K562 (cell line): ENCODE measurements around the gene IMMP2L. TPM values are rescaled to one million over a fixed set of nuclear protein-coding genes. Genes with fewer than 3 reads are reported as not detected.

ENCODE experiments used
- ATAC-seq: fragments of 200-7000 bp; cut with Tn5 transposase; 3 replicates; pipeline ENCODE4 v1.9.1; 2020; ENCODE audit warnings: moderate library complexity
- BruUV-seq: library from RNA; stranded (reverse); fragments of 400-500 nt; replicated peaks from 2 replicates; lab custom pipeline; 2021; lab: Mats Ljungman, UMichigan
- CTCF ChIA-PET: fragments of 300-600 bp; formaldehyde crosslinking; extraction: SDS; loops from one replicate; lab custom pipeline; 2021; ENCODE audit warnings: low intra/inter-chr PET ratio; lab: Yijun Ruan, JAX
- POLR2A ChIA-PET: fragments of 300-600, 350-650 bp; sonication (Branson Sonifier 250); formaldehyde crosslinking; extraction: SDS; loops from one replicate; lab custom pipeline; 2021; ENCODE audit warnings: antibody characterized with exemption, inconsistent platforms; lab: Yijun Ruan, JAX
- DNase-seq, 4 experiments: peaks; one replicate each; pipeline versions ENCODE4 v3.0.0 to v3.0.0-alpha.2; 2011 to 2018; ENCODE audit warnings: low spot score in 3 of 4, mixed read lengths in 3 of 4; ENCODE audit errors: extremely low read depth in 1 of 4
- FAIRE-seq: peaks from 2 replicates; lab custom pipeline; 2011; peaks lifted over from hg19 to GRCh38; lab: Jason Lieb, UNC
- H2AFZ ChIP-seq: 2 replicates; pipeline ENCODE4 v1.6.0; 2011; ENCODE audit warnings: low read depth, low read length, control low read depth, inconsistent platforms
- H3K27ac ChIP-seq: fragments of 200-600 bp; 3 replicates; pipeline ENCODE4 v1.8.0; 2011; ENCODE audit warnings: low read depth, mild to moderate bottlenecking, control low read depth, inconsistent platforms, low read length, moderate library complexity, mixed read lengths; ENCODE audit errors: extremely low read depth
- H3K27me3 ChIP-seq, 2 experiments: fragments of 300-600 bp in 1 of 2; 2 replicates in 1 of 2; 3 replicates in 1 of 2; pipeline versions ENCODE4 v1.6.0 to v1.8.0; 2011; ENCODE audit warnings: inconsistent platforms in 2 of 2, low read length in 2 of 2, mild to moderate bottlenecking in 1 of 2, mixed read lengths in 1 of 2, moderate library complexity in 1 of 2; ENCODE audit not compliant: control insufficient read depth in 2 of 2, insufficient read depth in 2 of 2
- H3K36me3 ChIP-seq: fragments of 300-600 bp; 3 replicates; pipeline ENCODE4 v1.8.0; 2011; ENCODE audit warnings: mild to moderate bottlenecking, low read length, inconsistent platforms; ENCODE audit not compliant: control insufficient read depth, insufficient read depth
- H3K4me1 ChIP-seq, 2 experiments: fragments of 200-600 bp in 1 of 2; replicated peaks in 1 of 2; 2 replicates in 1 of 2; 3 replicates in 1 of 2; pipeline versions ENCODE4 v1.5.1 to v1.8.0; 2011; ENCODE audit warnings: inconsistent platforms in 2 of 2, low read length in 2 of 2, mild to moderate bottlenecking in 1 of 2, mixed read lengths in 1 of 2, moderate library complexity in 1 of 2; ENCODE audit not compliant: control insufficient read depth in 2 of 2, insufficient read depth in 2 of 2
- H3K4me2 ChIP-seq: 2 replicates; pipeline ENCODE4 v1.6.1; 2011; ENCODE audit warnings: low read length, control low read depth, inconsistent platforms, mixed read lengths; ENCODE audit not compliant: insufficient read depth
- H3K4me3 ChIP-seq: fragments of 200-600 bp; sonication (generic), shearing (Covaris generic); 2 replicates; pipeline ENCODE4 v1.5.1; 2016; ENCODE audit warnings: control low read depth, inconsistent platforms
- H3K79me2 ChIP-seq: fragments of 200-600 bp; 3 replicates; pipeline ENCODE4 v1.8.0; 2011; ENCODE audit warnings: low read length, inconsistent platforms; ENCODE audit not compliant: control insufficient read depth, insufficient read depth
- H3K9ac ChIP-seq, 2 experiments: 2 replicates each; pipeline versions ENCODE4 v1.6.0 to v1.6.1; 2011; ENCODE audit warnings: low read depth in 2 of 2, low read length in 2 of 2, control low read depth in 1 of 2, inconsistent platforms in 1 of 2, mild to moderate bottlenecking in 1 of 2, mixed read lengths in 1 of 2; ENCODE audit not compliant: insufficient read depth in 1 of 2
- H3K9me1 ChIP-seq: one replicate; pipeline ENCODE4 v1.6.0; 2011; ENCODE audit warnings: inconsistent platforms, mild to moderate bottlenecking, low read length, moderate library complexity; ENCODE audit not compliant: control insufficient read depth, insufficient read depth
- H3K9me3 ChIP-seq: replicated peaks from 2 replicates; pipeline ENCODE4 v1.5.1; 2011; ENCODE audit warnings: low read depth, low read length, inconsistent platforms; ENCODE audit not compliant: control insufficient read depth, insufficient read depth
- H4K20me1 ChIP-seq: replicated peaks from 2 replicates; pipeline ENCODE4 v1.6.1; 2011; ENCODE audit warnings: low read length, inconsistent platforms, mixed read lengths; ENCODE audit not compliant: control insufficient read depth, insufficient read depth
- DACH1 ChIP-seq: fragments of 450-650 bp; IDR thresholded peaks from 2 replicates; pipeline ENCODE4 v1.6.1; 2018; ENCODE audit not compliant: partially characterized antibody
- EHMT2 ChIP-seq: fragments of 450-650 bp; IDR thresholded peaks from 2 replicates; pipeline ENCODE4 v1.6.1; 2018; ENCODE audit warnings: antibody characterized with exemption
- HLTF ChIP-seq: fragments of 450-650 bp; IDR thresholded peaks from 2 replicates; pipeline ENCODE4 v1.6.1; 2016
- KLF13 ChIP-seq: fragments of 450-650 bp; IDR thresholded peaks from 2 replicates; pipeline ENCODE4 v1.6.1; 2016; ENCODE audit warnings: missing genetic modification characterization, low read depth, mild to moderate bottlenecking, missing compliant biosample characterization, moderate library complexity, borderline replicate concordance
- POLR2G ChIP-seq: fragments of 200-400 bp; formaldehyde crosslinking; IDR thresholded peaks from 2 replicates; pipeline ENCODE4 v1.6.1; 2017; ENCODE audit warnings: low read depth, mild to moderate bottlenecking, antibody characterized with exemption, low read length, moderate library complexity
- PYGO2 ChIP-seq: fragments of 450-650 bp; IDR thresholded peaks from 2 replicates; pipeline ENCODE4 v1.6.1; 2016; ENCODE audit warnings: mild to moderate bottlenecking, missing genetic modification characterization, moderate library complexity, missing compliant biosample characterization
- U2AF1 ChIP-seq: fragments of 200-400 bp; formaldehyde crosslinking; optimal IDR thresholded peaks from 2 replicates; pipeline ENCODE3; 2017; ENCODE audit warnings: mild to moderate bottlenecking, low read depth, low read length, moderate library complexity
- ZBTB49 ChIP-seq: sonication (generic); formaldehyde crosslinking; IDR thresholded peaks from 2 replicates; pipeline ENCODE4 v1.8.0; 2022; ENCODE audit warnings: missing genetic modification reagents, mild to moderate bottlenecking, borderline replicate concordance
- ZNF3 ChIP-seq: fragments of 250-450 bp; sonication (Bioruptor Pico); IDR thresholded peaks from 2 replicates; pipeline ENCODE4 v1.5.0; 2021; ENCODE audit warnings: mild to moderate bottlenecking, moderate library complexity
- WGBS: fragments of 100-300 bp; shearing (Covaris generic); methylation state at CpG from one replicate; pipeline ENCODE4 v1.1.6; 2016; ENCODE audit warnings: low coverage, mixed read lengths; ENCODE audit not compliant: insufficient coverage; ENCODE audit errors: missing lambda C conversion rate; 5-methylcytosine and 5-hydroxymethylcytosine counted together
- in situ Hi-C: fragments of 300-500 bp; cut with MboI; formaldehyde crosslinking; loops from 4 replicates; pipeline ENCODE4 v1.15.0; 2018; ENCODE audit warnings: inconsistent platforms, mixed read lengths
- intact Hi-C: fragments of 100-400 bp; cut with micrococcal nuclease; formaldehyde crosslinking; loops from 2 replicates; pipeline ENCODE4 v1.14.2; 2022
- polyA plus RNA-seq, 8 experiments: library from polyadenylated mRNA; depleted of rRNA in 4 of 8; stranded (reverse) in 5 of 8; unstranded in 3 of 8; fragments of >200 nt; fragmentation: Nextera tagmentation in 2 of 8; fragmentation: Illumina TruSeq in 1 of 8; extraction: Ambion mirVana in 2 of 8; extraction: Trizol in 1 of 8; gene quantifications; 2 replicates each; pipeline versions ENCODE4 v1.2.1 to v1.2.3, GENCODE V29; 2011 to 2014; ENCODE audit warnings: inconsistent platforms in 1 of 8, missing spikeins in 1 of 8
- total RNA-seq, 7 experiments: library from RNA; depleted of rRNA in 6 of 7; stranded (reverse); fragments of >200 nt in 6 of 7; fragmentation: Illumina TruSeq in 2 of 7; extraction: Trizol in 2 of 7; gene quantifications; 2 replicates each; pipeline versions ENCODE4 v1.2.1 to v1.2.3, GENCODE V29; 2011 to 2021; ENCODE audit warnings: low replicate concordance in 1 of 7

The IMMP2L gene
- total and polyA plus RNA-seq, 9 of the 15 experiments (the other 6 are each of a cell fraction or from before 2014, with no cell fraction given): 29.7 to 116 (median 53.0) TPM

- in situ Hi-C loops: no loop called here
- H3K4me3 ChIP-seq: no peak overlapping the region
- TF ChIP-seq ZNF3 (CRISPR knock-in tag) (no peak), KLF13 (tag) (no peak), PYGO2 (tag) (no peak), ZBTB49 (no peak), HLTF (no peak), EHMT2 (no peak), DACH1 (no peak), U2AF1 (no peak), POLR2G (no peak)
- TF ChIP-seq, all 486 proteins: peak for 0
- DNase-seq (no peak), FAIRE-seq (peak; percentile 6), ATAC-seq (peak; percentile 60)
- Histone ChIP-seq H3K4me2 (no peak overlapping the region), H3K4me1 (no peaks in the 10 kb centered on the region), H3K27ac (no peak overlapping the region), H3K9ac (no peak overlapping the region), H3K36me3 (no peaks in the 10 kb centered on the region), H4K20me1 (no peaks in the 10 kb centered on the region), H3K9me3 (no peaks in the 10 kb centered on the region), H2AFZ (no peak overlapping the region), H3K9me1 (no peaks in the 10 kb centered on the region), H3K79me2 (no peaks in the 10 kb centered on the region), H3K27me3 (no peaks in the 10 kb centered on the region)
- WGBS: 43% methylated on average over 4 of the region's 4 CpGs
- CTCF ChIA-PET: no interaction called here
- POLR2A ChIA-PET: no interaction called here
- intact Hi-C loops: no loop called here
- no TSS peak for BruUV-seq
These were observed 694.5 kb downstream of the IMMP2L start for GRCh38 chr7:110867771-110868170.
